Central memory CD8-positive, alpha-beta T cell (primary cell): ENCODE results near the gene C1orf185.
"Not testable (repeated sequence)": the region's sequence is repeated elsewhere in the genome, so short reads cannot be mapped to it uniquely, and the experiment has no call there.

Experiments used
- ATAC-seq: fragments of 150-1000 bp; cut with Tn5 transposase; replicated peaks from 2 replicates; pipeline ENCODE4 v1.10.0; 2022; ENCODE audit warnings: mild to moderate bottlenecking, moderate FRiP score, moderate number of reproducible peaks; ENCODE audit not compliant: poor library complexity, severe bottlenecking; ENCODE audit errors: extremely low read depth
- DNase-seq, 2 donors: peaks; one replicate each; pipeline ENCODE4 v3.0.0; 2021; ENCODE audit warnings: low spot score in 2 of 2
- H3K27ac Mint-ChIP-seq: one replicate; pipeline ENCODE4 v1.8.0; 2022; ENCODE audit warnings: low read depth, mild to moderate bottlenecking, moderate library complexity, mixed read lengths
- H3K27me3 Mint-ChIP-seq: one replicate; pipeline ENCODE4 v1.8.0; 2022; ENCODE audit warnings: mixed read lengths
- H3K36me3 Mint-ChIP-seq: one replicate; pipeline ENCODE4 v1.8.0; 2022; ENCODE audit warnings: mild to moderate bottlenecking, moderate library complexity, mixed read lengths; ENCODE audit not compliant: insufficient read depth
- H3K4me1 Mint-ChIP-seq: one replicate; pipeline ENCODE4 v1.8.0; 2022; ENCODE audit warnings: mixed read lengths
- H3K4me3 Mint-ChIP-seq: one replicate; pipeline ENCODE4 v1.8.0; 2022; ENCODE audit warnings: mild to moderate bottlenecking, moderate library complexity, mixed read lengths
- H3K9me3 Mint-ChIP-seq: one replicate; pipeline ENCODE4 v1.8.0; 2022; ENCODE audit warnings: mixed read lengths

C1orf185 gene

DNA sequence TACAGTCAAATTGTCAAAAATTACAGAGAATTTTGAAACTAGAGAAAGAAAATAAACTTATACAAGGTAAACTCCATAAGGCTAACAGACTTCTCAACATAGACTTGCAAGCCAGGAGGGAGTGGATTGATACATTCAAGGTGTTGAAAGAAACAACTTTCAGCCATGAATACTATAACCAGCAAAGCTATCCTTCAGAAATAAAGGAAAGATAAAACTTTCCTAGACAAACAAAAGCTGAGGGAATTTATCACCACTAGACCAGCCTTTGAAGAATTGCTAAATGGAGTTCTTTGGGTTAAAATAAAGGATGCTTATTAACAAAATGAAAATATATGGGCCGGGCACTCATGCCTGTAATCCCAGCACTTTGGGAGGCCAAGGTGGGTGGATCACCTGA is 52.7 kb downstream of the C1orf185 start:
- H3K4me1 Mint-ChIP-seq, result no peaks in the 10 kb centered on the region
- DNase-seq (no peak), ATAC-seq (no peak)

DNA sequence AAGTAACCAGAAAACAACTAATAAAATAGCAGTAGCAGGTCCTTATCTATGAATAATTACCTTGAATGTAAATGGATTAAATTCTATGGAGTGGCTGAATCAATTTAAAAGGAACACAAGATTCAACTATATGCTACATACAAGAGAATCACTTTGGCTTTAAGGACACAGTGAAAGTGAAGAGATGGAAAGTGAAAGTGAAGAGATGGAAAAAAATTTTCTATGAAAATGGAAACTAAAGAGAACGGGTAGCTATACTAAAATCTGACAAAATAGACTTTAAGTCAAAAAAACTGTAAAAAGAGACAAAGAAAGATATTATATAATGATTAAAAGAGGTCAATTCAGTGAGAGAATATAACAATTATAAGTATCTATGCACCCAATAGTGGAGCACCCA is 54.7 kb downstream of the C1orf185 start:
- Mint-ChIP-seq H3K4me3 (no peak overlapping the region), H3K36me3 (no peaks in the 10 kb centered on the region), H3K4me1 (no peaks in the 10 kb centered on the region), H3K9me3 (peaks cover 7% of the 10 kb centered on the region), H3K27ac (no peak overlapping the region), H3K27me3 (peaks cover 56% of the 10 kb centered on the region)
- ATAC-seq (no peak), DNase-seq (no peak)

More for the DNA sequence above, 52.7 kb downstream of the C1orf185 start:
- Mint-ChIP-seq H3K27me3 (peaks cover 66% of the 10 kb centered on the region), H3K36me3 (peaks cover 1% of the 10 kb centered on the region), H3K4me3 (no peak overlapping the region), H3K27ac (no peak overlapping the region), H3K9me3 (peaks cover 7% of the 10 kb centered on the region)

DNA sequence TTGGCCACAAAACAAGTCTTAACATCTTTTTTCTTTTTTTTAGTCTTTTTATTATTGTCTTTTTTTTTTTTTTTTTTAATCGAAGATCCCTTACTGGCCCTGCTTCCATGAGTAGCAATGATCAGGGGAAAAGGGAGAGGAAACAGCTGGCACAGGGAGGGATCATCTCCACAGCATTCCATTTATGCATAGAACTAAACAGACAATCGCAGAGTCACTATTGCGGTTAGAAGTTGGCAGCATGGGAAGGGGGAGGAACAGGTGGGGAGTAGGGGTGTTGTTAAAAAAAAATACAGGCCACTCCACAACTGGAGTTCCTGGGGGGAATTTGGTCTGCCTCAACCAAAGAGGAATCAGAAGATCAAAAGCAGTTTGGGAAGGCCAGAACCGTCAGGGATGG is 55.4 kb downstream of the C1orf185 start:
- DNase-seq (no peak), ATAC-seq (no peak)
- Mint-ChIP-seq H3K36me3 (no peaks in the 10 kb centered on the region), H3K27me3 (peaks cover 56% of the 10 kb centered on the region), H3K4me3 (no peak overlapping the region), H3K27ac (no peak overlapping the region), H3K4me1 (no peaks in the 10 kb centered on the region), H3K9me3 (peaks cover 7% of the 10 kb centered on the region)

DNA sequence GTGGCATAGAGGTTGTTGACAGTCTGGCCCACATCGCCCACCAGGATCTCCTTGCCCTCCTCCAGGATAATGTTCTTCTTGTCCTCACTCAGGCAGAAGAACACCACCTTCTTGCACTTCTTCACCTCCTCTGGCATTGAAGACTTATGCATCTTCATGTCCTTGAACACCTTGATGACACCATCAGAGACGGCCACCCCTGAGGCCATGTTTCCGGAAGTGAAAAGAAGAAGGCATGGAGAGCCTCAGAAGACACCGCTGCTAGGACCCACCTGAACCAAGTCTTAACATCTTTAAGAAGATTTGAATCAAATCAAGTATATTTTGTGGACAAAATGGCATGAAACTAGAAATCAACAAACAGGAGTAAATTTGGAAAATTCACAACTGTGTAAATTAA is 56.2 kb downstream of the C1orf185 start:
- ATAC-seq, result no peak
- Mint-ChIP-seq H3K4me3 (no peak overlapping the region), H3K36me3 (no peaks in the 10 kb centered on the region), H3K27ac (no peak overlapping the region), H3K9me3 (peaks cover 7% of the 10 kb centered on the region), H3K27me3 (peaks cover 56% of the 10 kb centered on the region), H3K4me1 (no peaks in the 10 kb centered on the region)
- DNase-seq, result no peak

DNA sequence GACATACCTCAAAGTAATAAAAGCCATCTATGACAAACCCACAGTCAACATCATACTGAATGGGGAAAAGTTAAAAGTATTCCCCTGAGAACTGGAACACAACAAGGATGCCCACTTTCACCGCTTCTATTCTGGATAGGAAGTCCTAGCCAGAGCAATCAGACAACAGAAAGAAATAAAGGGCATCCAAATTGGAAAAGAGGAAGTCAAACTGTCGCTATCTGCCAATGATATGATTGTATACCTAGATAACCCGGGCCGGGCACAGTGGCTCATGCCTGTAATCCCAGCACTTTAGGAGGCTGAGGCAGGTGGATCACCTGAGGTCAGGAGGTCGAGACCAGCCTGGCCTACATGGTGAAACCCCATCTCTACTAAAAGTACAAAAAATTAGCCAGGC is 60.5 kb downstream of the C1orf185 start:
- H3K27me3 Mint-ChIP-seq, result peaks cover 25% of the 10 kb centered on the region
- H3K36me3 Mint-ChIP-seq, H3K4me1 Mint-ChIP-seq, H3K27ac Mint-ChIP-seq, ATAC-seq, H3K4me3 Mint-ChIP-seq, DNase-seq, H3K9me3 Mint-ChIP-seq: not testable (repeated sequence)

DNA sequence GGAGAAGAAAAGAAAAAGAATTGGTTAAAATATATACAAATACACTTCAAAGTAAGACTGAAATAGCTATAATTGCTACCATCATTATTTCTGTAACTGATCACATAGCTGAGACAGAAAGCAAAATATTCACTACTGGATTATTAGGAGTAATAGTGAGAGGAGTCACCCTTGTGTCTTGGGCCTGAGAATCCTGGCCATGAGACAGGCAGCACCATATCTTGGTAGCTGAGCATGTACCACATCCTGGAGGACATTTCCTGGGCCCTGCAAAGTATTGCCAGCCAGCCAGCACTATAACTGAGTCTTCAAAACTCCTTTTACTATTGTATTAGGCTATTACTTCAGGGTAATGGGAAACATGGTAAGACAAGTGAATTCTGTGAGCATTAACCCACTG is 63.5 kb downstream of the C1orf185 start:
- Mint-ChIP-seq H3K36me3 (no peaks in the 10 kb centered on the region), H3K27ac (no peak overlapping the region), H3K4me3 (no peak overlapping the region), H3K4me1 (peaks cover 5% of the 10 kb centered on the region), H3K9me3 (no peaks in the 10 kb centered on the region), H3K27me3 (no peaks in the 10 kb centered on the region)
- DNase-seq (no peak), ATAC-seq (no peak)

DNA sequence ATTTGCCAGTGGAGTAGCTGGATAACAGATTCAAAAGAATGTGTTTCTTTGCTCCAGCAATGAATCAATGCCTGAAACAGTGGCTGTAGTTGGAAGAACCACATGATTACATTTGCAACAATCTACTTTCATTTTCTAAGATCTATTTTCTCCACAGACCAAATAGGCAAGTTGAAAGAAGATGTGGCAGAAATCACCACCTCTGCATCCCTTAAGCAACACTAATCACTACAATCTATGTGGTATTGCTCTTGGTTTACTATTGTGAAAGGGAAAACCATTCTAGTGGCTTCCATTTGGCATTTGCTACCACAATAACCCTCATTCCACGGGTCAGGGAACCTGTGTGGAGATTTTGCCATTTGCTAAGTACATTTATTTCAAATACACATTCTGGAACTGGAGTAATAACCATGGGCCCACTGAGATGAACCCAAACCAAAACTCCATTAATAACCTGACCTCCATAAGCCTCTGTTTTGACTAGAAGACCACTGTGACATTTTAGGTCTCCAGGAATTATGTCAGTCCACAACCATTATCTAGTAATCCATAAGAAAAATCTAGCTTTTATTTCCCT is 66.3 kb downstream of the C1orf185 start:
- H3K4me3 Mint-ChIP-seq, result no peak overlapping the region
- H3K9me3 Mint-ChIP-seq, result no peaks in the 10 kb centered on the region
- DNase-seq (no peak), ATAC-seq (no peak)
- H3K27me3 Mint-ChIP-seq, result no peaks in the 10 kb centered on the region
- peaks cover 5% of the 10 kb centered on the region for H3K4me1 Mint-ChIP-seq
- no peak overlapping the region for H3K27ac Mint-ChIP-seq
- no peaks in the 10 kb centered on the region for H3K36me3 Mint-ChIP-seq

DNA sequence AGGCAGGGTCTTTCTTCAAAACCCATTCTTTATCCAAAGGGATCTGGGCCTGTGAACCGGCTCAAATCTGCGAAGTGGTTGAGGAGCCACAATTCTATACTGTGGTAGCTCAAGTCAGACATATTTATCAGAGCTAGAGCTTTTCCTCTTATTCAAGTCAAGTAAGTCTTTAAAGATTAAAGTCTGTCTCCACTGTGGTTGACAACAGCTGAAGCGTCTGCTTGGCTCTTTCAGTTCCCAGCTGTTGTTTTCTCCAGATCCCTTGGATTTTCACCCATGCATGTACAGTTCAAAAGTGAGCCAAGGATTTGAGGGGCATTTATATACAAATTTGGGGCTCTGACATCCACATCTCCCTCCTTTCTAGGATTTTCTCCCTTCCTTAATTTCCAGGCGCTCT is 66.9 kb downstream of the C1orf185 start:
- H3K27ac Mint-ChIP-seq, result no peak overlapping the region
- DNase-seq (no peak), ATAC-seq (no peak)
- H3K4me3 Mint-ChIP-seq, result no peak overlapping the region
- H3K4me1 Mint-ChIP-seq, result peaks cover 5% of the 10 kb centered on the region
- H3K27me3 Mint-ChIP-seq, result peaks cover under 1% of the 10 kb centered on the region
- H3K9me3 Mint-ChIP-seq, result no peaks in the 10 kb centered on the region
- no peaks in the 10 kb centered on the region for H3K36me3 Mint-ChIP-seq

DNA sequence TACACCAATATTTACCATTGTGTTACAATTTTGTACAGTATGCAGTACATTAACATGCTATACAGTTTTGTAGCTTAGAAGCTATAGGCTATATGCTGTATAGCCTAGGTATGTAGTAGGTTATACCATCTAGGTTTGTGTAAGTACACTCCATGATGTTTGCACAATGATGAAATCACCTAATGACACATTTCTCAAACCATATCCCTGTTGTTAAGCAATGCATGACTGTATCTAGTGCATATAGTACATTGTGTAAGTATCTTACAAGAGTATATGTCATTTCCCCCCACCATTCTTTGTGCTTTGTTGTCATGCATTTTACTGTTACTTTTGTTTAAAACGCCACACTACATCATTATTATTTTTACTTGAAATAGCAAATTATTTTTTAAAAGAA is 68.3 kb downstream of the C1orf185 start:
- Mint-ChIP-seq H3K9me3 (no peaks in the 10 kb centered on the region), H3K4me3 (no peak overlapping the region), H3K27me3 (peaks cover 15% of the 10 kb centered on the region), H3K4me1 (peaks cover 10% of the 10 kb centered on the region), H3K27ac (no peak overlapping the region), H3K36me3 (no peaks in the 10 kb centered on the region)
- ATAC-seq, result no peak
- no peak for DNase-seq

DNA sequence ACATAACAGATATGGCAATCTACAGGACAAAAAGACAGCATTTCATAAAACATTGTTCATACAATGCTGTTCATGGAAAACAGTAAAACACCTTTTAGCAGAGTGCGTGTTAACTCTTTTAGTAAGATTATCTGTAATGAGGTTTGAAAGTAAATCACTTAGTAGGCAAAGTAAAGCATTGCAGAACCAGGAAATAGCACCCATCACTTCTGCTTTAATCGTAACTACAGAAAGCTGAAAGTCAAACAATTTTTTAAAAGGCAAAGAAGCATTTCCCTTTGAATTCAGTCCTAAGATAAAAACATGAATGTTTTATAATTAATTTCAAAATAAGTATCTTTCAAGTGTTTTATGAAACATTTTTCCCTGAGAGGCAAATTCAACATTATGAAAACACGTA is 70.8 kb downstream of the C1orf185 start:
- DNase-seq (no peak), ATAC-seq (no peak)
- no peaks in the 10 kb centered on the region for H3K9me3 Mint-ChIP-seq
- no peak overlapping the region for H3K4me3 Mint-ChIP-seq
- no peak overlapping the region for H3K27ac Mint-ChIP-seq
- H3K36me3 Mint-ChIP-seq, result no peaks in the 10 kb centered on the region
- H3K4me1 Mint-ChIP-seq, result peaks cover 9% of the 10 kb centered on the region
- peaks cover 34% of the 10 kb centered on the region for H3K27me3 Mint-ChIP-seq

DNA sequence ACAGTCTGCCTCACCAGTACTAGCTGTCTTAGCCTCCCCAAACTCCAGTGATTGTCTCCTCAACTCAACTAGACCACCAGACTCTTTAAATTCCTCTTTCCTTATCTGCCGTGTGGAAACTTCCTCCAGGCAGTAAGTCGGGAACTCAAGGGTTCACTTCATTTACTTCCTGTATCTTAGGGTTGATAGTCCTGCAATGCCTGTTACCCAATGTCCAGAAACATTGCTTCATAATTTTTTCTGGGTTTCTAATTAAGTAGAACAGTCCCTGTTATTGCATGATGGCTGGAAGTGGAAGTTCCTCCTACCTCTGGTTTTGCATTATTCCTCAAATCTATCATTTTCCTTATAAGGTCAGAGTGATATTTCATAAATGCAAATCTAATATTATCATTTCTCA is 73.2 kb downstream of the C1orf185 start:
- ATAC-seq (no peak), DNase-seq (no peak)
- H3K4me3 Mint-ChIP-seq, result no peak overlapping the region
- no peak overlapping the region for H3K27ac Mint-ChIP-seq
- peaks cover 5% of the 10 kb centered on the region for H3K4me1 Mint-ChIP-seq
- peaks cover 50% of the 10 kb centered on the region for H3K27me3 Mint-ChIP-seq
- no peaks in the 10 kb centered on the region for H3K9me3 Mint-ChIP-seq
- H3K36me3 Mint-ChIP-seq, result no peaks in the 10 kb centered on the region

DNA sequence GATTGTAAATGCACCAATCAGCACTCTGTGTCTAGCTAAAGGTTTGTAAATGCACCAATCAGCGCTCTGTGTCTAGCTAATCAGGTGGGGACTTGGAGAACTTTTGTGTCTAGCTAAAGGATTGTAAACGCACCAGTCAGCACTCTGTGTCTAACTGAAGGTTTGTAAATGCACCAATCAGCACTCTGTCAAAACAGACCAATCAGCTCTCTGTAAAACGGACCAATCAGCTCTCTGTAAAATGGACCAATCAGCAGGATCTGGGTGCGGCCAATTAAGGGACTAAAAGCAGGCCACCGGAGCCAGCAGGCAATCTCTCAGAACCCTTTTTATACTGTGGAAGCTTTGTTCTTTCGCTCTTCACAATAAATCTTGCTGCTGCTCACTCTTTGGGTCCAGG is 76.0 kb downstream of the C1orf185 start:
- H3K4me1 Mint-ChIP-seq, H3K36me3 Mint-ChIP-seq, H3K4me3 Mint-ChIP-seq, H3K27ac Mint-ChIP-seq, DNase-seq, ATAC-seq, H3K9me3 Mint-ChIP-seq: not testable (repeated sequence)
- peaks cover 70% of the 10 kb centered on the region for H3K27me3 Mint-ChIP-seq

DNA sequence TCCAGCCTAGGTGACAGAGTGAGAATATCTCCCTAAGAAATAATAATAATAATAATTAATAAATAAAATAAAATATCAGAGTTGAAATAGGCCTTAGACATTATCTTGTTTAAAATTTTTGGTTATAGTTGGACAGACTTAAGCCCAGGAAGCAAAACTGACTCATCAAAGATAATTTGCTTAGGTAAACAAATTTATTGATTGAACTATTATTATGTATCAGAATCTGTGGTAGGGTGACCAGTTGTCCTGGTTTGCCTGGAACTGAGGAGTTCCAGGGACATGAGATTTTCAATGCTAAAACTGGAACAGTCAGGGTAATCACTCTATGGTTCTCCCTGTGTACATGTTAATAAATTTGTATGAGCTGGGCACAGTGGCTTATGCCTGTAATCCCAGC is 86.2 kb downstream of the C1orf185 start:
- no peak for ATAC-seq
- no peak overlapping the region for H3K4me3 Mint-ChIP-seq
- no peak for DNase-seq
- H3K27ac Mint-ChIP-seq, result no peak overlapping the region
- H3K36me3 Mint-ChIP-seq, result no peaks in the 10 kb centered on the region
- peaks cover 7% of the 10 kb centered on the region for H3K27me3 Mint-ChIP-seq
- no peaks in the 10 kb centered on the region for H3K9me3 Mint-ChIP-seq
- no peaks in the 10 kb centered on the region for H3K4me1 Mint-ChIP-seq
